SK-N-SH (cell line): ENCODE results near the gene FGD4. TPM values are rescaled to one million over a fixed set of nuclear protein-coding genes. Genes with fewer than 3 reads are reported as not detected.

Experiments used
- CTCF ChIA-PET: fragments of 300-600, 350-600 bp; formaldehyde crosslinking; extraction: SDS; loops from one replicate; lab custom pipeline; 2021; lab: Yijun Ruan, JAX
- POLR2A ChIA-PET: fragments of 350-600 bp; sonication (Branson Sonifier 250); formaldehyde crosslinking; extraction: SDS; loops from one replicate; lab custom pipeline; 2020; ENCODE audit warnings: antibody characterized with exemption, inconsistent platforms; lab: Yijun Ruan, JAX
- DNase-seq: peaks from one replicate; pipeline ENCODE4 v3.0.0; 2012
- H2AFZ ChIP-seq: fragments of 200-600 bp; sonication (generic); 2 replicates; pipeline ENCODE4 v1.8.1; 2016; ENCODE audit warnings: antibody characterized with exemption, mild to moderate bottlenecking, low read depth
- H3F3A ChIP-seq: fragments of 200-600 bp; sonication (generic); replicated peaks from 2 replicates; pipeline ENCODE3; 2016; ENCODE audit warnings: antibody characterized with exemption, mild to moderate bottlenecking; ENCODE audit not compliant: insufficient read depth
- H3K27ac ChIP-seq, 2 experiments: fragments of 200-500 bp in 1 of 2; fragments of 200-600 bp in 1 of 2; sonication (Bioruptor generic) in 1 of 2; sonication (generic), shearing (Covaris generic) in 1 of 2; 2 replicates each; pipeline versions ENCODE4 v1.5.1 to v1.6.1; 2014 to 2016; ENCODE audit warnings: low read depth in 2 of 2, inconsistent platforms in 1 of 2, low read length in 1 of 2, mild to moderate bottlenecking in 1 of 2, mixed read lengths in 1 of 2
- H3K27me3 ChIP-seq: fragments of 200-600 bp; sonication (generic), shearing (Covaris generic); 2 replicates; pipeline ENCODE4 v1.6.1; 2016; ENCODE audit warnings: mixed run types; ENCODE audit not compliant: insufficient read depth
- H3K36me3 ChIP-seq, 2 experiments: fragments of 200-500 bp in 1 of 2; fragments of 200-600 bp in 1 of 2; sonication (Bioruptor generic) in 1 of 2; sonication (generic) in 1 of 2; replicated peaks in 1 of 2; 2 replicates each; pipeline versions ENCODE3 to v1.5.1; 2014 to 2016; ENCODE audit warnings: low read length in 1 of 2, mild to moderate bottlenecking in 1 of 2; ENCODE audit not compliant: insufficient read depth in 2 of 2, control insufficient read depth in 1 of 2
- H3K4me1 ChIP-seq, 2 experiments: fragments of 200-500 bp in 1 of 2; fragments of 200-600 bp in 1 of 2; sonication (Bioruptor generic) in 1 of 2; sonication (generic), shearing (Covaris generic) in 1 of 2; 2 replicates each; pipeline versions ENCODE4 v1.5.1 to v1.6.1; 2014 to 2016; ENCODE audit warnings: low read depth in 1 of 2, low read length in 1 of 2, mixed run types in 1 of 2; ENCODE audit not compliant: insufficient read depth in 2 of 2, control insufficient read depth in 1 of 2
- H3K4me2 ChIP-seq: fragments of 200-600 bp; sonication (generic), shearing (Covaris generic); 2 replicates; pipeline ENCODE4 v1.6.1; 2017; ENCODE audit warnings: mixed run types
- H3K4me3 ChIP-seq, 2 experiments: fragments of 200-500 bp in 1 of 2; fragments of 200-600 bp in 1 of 2; sonication (Bioruptor generic) in 1 of 2; sonication (generic), shearing (Covaris generic) in 1 of 2; 2 replicates each; pipeline versions ENCODE4 v1.5.1 to v1.8.1; 2014 to 2016; ENCODE audit warnings: low read depth in 2 of 2, inconsistent platforms in 1 of 2, low read length in 1 of 2, mild to moderate bottlenecking in 1 of 2, mixed read lengths in 1 of 2, moderate library complexity in 1 of 2
- H3K79me2 ChIP-seq: fragments of 200-600 bp; sonication (generic); 2 replicates; pipeline ENCODE4 v1.8.1; 2017; ENCODE audit warnings: mild to moderate bottlenecking; ENCODE audit not compliant: insufficient read depth
- H3K9ac ChIP-seq: fragments of 200-600 bp; sonication (generic); 2 replicates; pipeline ENCODE4 v1.6.1; 2017; ENCODE audit warnings: mixed run types
- H3K9me2 ChIP-seq: fragments of 200-600 bp; sonication (generic); 2 replicates; pipeline ENCODE4 v1.6.1; 2017; ENCODE audit warnings: mixed run types
- H3K9me3 ChIP-seq: fragments of 200-600 bp; sonication (generic); 2 replicates; pipeline ENCODE4 v1.6.1; 2017; ENCODE audit warnings: mixed run types, mild to moderate bottlenecking, moderate library complexity
- H4K20me1 ChIP-seq: fragments of 200-600 bp; sonication (generic); 2 replicates; pipeline ENCODE4 v1.6.1; 2017; ENCODE audit warnings: mild to moderate bottlenecking, mixed run types; ENCODE audit not compliant: insufficient read depth
- ELF1 ChIP-seq: IDR thresholded peaks from 2 replicates; pipeline ENCODE4 v1.4.0; 2012
- EP300 ChIP-seq, 2 experiments: IDR thresholded peaks; 2 replicates each; pipeline versions ENCODE4 v1.4.0 to v1.6.1; 2012; ENCODE audit warnings: borderline replicate concordance in 1 of 2, low read depth in 1 of 2, low read length in 1 of 2
- EZH2phosphoT487 ChIP-seq: fragments of 200-600 bp; sonication (generic); IDR thresholded peaks from 2 replicates; pipeline ENCODE4 v1.6.1; 2017; ENCODE audit warnings: low read depth, mixed run types, mild to moderate bottlenecking, antibody characterized with exemption, moderate library complexity, borderline replicate concordance
- FOSL2 ChIP-seq: IDR thresholded peaks from 2 replicates; pipeline ENCODE4 v1.4.0; 2012; ENCODE audit warnings: low read depth, mild to moderate bottlenecking, moderate library complexity, borderline replicate concordance
- FOXJ3 ChIP-seq: sonication (generic); formaldehyde crosslinking; IDR thresholded peaks from 2 replicates; pipeline ENCODE4 v1.5.1; 2020; ENCODE audit warnings: mild to moderate bottlenecking, missing genetic modification reagents
- FOXM1 ChIP-seq: IDR thresholded peaks from 2 replicates; pipeline ENCODE4 v1.4.0; 2012; ENCODE audit warnings: low read depth, mild to moderate bottlenecking
- GATA2 ChIP-seq: sonication (generic); formaldehyde crosslinking; IDR thresholded peaks from 2 replicates; pipeline ENCODE4 v1.5.0; 2020; ENCODE audit warnings: mild to moderate bottlenecking, missing genetic modification reagents
- JUND ChIP-seq: IDR thresholded peaks from 2 replicates; pipeline ENCODE4 v1.4.0; 2012
- MEF2A ChIP-seq: IDR thresholded peaks from 2 replicates; pipeline ENCODE4 v1.4.0; 2012; ENCODE audit warnings: low read depth, borderline replicate concordance
- MXI1 ChIP-seq: IDR thresholded peaks from 2 replicates; pipeline ENCODE4 v1.6.1; 2012; ENCODE audit warnings: mild to moderate bottlenecking, low read depth, low read length, improper control_type of control experiment
- NFIC ChIP-seq: IDR thresholded peaks from 2 replicates; pipeline ENCODE4 v1.4.0; 2012; ENCODE audit warnings: borderline replicate concordance
- NRF1 ChIP-seq: IDR thresholded peaks from 2 replicates; pipeline ENCODE4 v1.6.1; 2012; ENCODE audit warnings: low read depth, mild to moderate bottlenecking, low read length
- POLR2AphosphoS5 ChIP-seq: IDR thresholded peaks from 2 replicates; pipeline ENCODE4 v1.6.1; 2012; ENCODE audit warnings: low read depth, low read length
- RAD21 ChIP-seq: IDR thresholded peaks from 2 replicates; pipeline ENCODE4 v1.6.1; 2012; ENCODE audit warnings: mild to moderate bottlenecking, low read length
- RFX5 ChIP-seq: IDR thresholded peaks from 2 replicates; pipeline ENCODE4 v1.6.1; 2012; ENCODE audit warnings: mild to moderate bottlenecking, improper control_type of control experiment, low read length
- RXRA ChIP-seq: IDR thresholded peaks from 2 replicates; pipeline ENCODE4 v1.4.0; 2012; ENCODE audit warnings: low read depth, mild to moderate bottlenecking, borderline replicate concordance
- SMC3 ChIP-seq: IDR thresholded peaks from 2 replicates; pipeline ENCODE4 v1.6.1; 2012; ENCODE audit warnings: low read depth, low read length, improper control_type of control experiment
- TAF1 ChIP-seq: IDR thresholded peaks from 2 replicates; pipeline ENCODE4 v1.6.1; 2012; ENCODE audit warnings: low read depth, mild to moderate bottlenecking, low read length, moderate library complexity, borderline replicate concordance
- TCF12 ChIP-seq: IDR thresholded peaks from 2 replicates; pipeline ENCODE4 v1.4.0; 2012
- TEAD4 ChIP-seq: IDR thresholded peaks from 2 replicates; pipeline ENCODE4 v1.4.0; 2012; ENCODE audit warnings: mild to moderate bottlenecking, borderline replicate concordance; ENCODE audit not compliant: insufficient read depth
- YY1 ChIP-seq: IDR thresholded peaks from 2 replicates; pipeline ENCODE4 v1.4.0; 2012; ENCODE audit warnings: low read depth, mild to moderate bottlenecking
- WGBS: methylation state at CpG from one replicate; pipeline ENCODE4 v1.1.6; 2017; ENCODE audit warnings: low lambda C conversion rate; 5-methylcytosine and 5-hydroxymethylcytosine counted together
- polyA plus RNA-seq, 3 experiments: library from polyadenylated mRNA; depleted of rRNA; stranded (reverse); fragments of >200 nt; gene quantifications; 2 replicates each; pipeline ENCODE4 v1.2.3, GENCODE V29; 2012
- TF ChIP-seq, protein P1 (sequence below): IDR thresholded peaks from 2 replicates; pipeline ENCODE4 v1.4.0; 2012; ENCODE audit warnings: low read depth, borderline replicate concordance
- TF ChIP-seq, protein P2 (sequence below): fragments of 150-350 bp; IDR thresholded peaks from 2 replicates; pipeline ENCODE4 v1.6.1; 2017; ENCODE audit warnings: antibody characterized with exemption, low read length, low read depth, borderline replicate concordance
- TF ChIP-seq, protein P3 (sequence below): fragments of 200-600 bp; sonication (generic); IDR thresholded peaks from 2 replicates; pipeline ENCODE4 v1.6.1; 2017; ENCODE audit warnings: antibody characterized with exemption, mild to moderate bottlenecking, moderate library complexity
- TF ChIP-seq, protein P4 (sequence below): fragments of 150-350 bp; IDR thresholded peaks from 2 replicates; pipeline ENCODE4 v1.6.1; 2016; ENCODE audit warnings: mild to moderate bottlenecking, low read depth, low read length

FGD4 gene
- polyA plus RNA-seq, 1 of the 3 experiments (the other 2 are of a cell fraction) = 0.26 TPM

DNA sequence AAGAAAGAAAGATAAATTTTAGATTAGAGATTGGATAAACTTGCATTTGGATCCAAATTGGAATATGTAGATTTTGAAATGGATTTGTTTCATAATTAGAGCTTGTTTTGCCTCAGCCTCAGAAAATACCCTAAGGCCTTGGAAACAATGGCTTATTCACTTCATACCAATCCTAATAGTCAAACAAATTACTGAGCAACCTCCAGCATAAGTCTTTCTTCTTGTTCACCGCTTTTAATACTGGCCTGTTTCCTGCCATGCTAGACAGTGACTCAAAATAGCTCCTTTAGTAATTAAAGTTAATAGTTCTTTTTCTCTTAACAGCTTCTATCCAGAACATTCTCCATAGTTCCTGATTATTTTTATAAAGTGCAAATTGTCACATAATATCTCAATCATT lies 168.9 kb downstream of the FGD4 start:
- Histone ChIP-seq H3F3A (peaks cover 10% of the 10 kb centered on the region), H4K20me1 (no peaks in the 10 kb centered on the region), H2AFZ (peak overlapping the region; percentile 62; the same call in 1 of the 2 replicates), H3K27me3 (no peaks in the 10 kb centered on the region), H3K4me3 (no peak overlapping the region), H3K9ac (peak overlapping the region; percentile 39), H3K4me2 (peak overlapping the region; percentile 57), H3K9me3 (no peaks in the 10 kb centered on the region), H3K27ac (peak overlapping the region; percentile 8 to 85; a peak in 3 of 4 replicates), H3K79me2 (0 out of 2 replicates have a peak, but pooled peaks cover 6% of the 10 kb centered on the region), H3K9me2 (no peaks in the 10 kb centered on the region), H3K4me1 (peaks cover 9 to 30% of the 10 kb centered on the region in 2 experiments), H3K36me3 (no peaks in the 10 kb centered on the region)
- POLR2A ChIA-PET = no interaction called here
- 19% methylated on average over 1 of the region's 1 CpG for WGBS
- CTCF ChIA-PET = interaction anchor here (0.7 to 0.9 kb wide), 2 partner anchors 33 to 798 kb away, joined by 3 read pairs; no protein-coding TSS in a partner anchor
- DNase-seq = no peak
- TF ChIP-seq YY1 (no peak), TEAD4 (no peak), SMC3 (no peak), RAD21 (no peak), TCF12 (peak; percentile 27; the same call in 1 of the 2 replicates), RFX5 (no peak), TAF1 (no peak), EZH2phosphoT487 (no peak), EP300 (IDR thresholded peaks at IDR 0.05; ENCODE audit: borderline replicate concordance in 1 of 2, low read depth in 1 of 2, low read length in 1 of 2) (0 out of 4 replicates have a peak, but pooled peaks of 1 of the 2 experiments have one; percentile 25), ELF1 (no peak), GATA2 (CRISPR knock-in tag) (no peak), FOXJ3 (CRISPR knock-in tag) (no peak), POLR2AphosphoS5 (no peak; the same call in 1 of the 2 replicates), FOXM1 (no peak), NFIC (0 out of 2 replicates have a peak, but pooled peaks have one; percentile 7), MXI1 (no peak), JUND (peak; percentile 65), MEF2A (no peak), RXRA (no peak), NRF1 (no peak), FOSL2 (peak; percentile 76)
- TF ChIP-seq, protein P1, sequence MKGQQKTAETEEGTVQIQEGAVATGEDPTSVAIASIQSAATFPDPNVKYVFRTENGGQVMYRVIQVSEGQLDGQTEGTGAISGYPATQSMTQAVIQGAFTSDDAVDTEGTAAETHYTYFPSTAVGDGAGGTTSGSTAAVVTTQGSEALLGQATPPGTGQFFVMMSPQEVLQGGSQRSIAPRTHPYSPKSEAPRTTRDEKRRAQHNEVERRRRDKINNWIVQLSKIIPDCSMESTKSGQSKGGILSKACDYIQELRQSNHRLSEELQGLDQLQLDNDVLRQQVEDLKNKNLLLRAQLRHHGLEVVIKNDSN = no peak
- TF ChIP-seq, protein P2, sequence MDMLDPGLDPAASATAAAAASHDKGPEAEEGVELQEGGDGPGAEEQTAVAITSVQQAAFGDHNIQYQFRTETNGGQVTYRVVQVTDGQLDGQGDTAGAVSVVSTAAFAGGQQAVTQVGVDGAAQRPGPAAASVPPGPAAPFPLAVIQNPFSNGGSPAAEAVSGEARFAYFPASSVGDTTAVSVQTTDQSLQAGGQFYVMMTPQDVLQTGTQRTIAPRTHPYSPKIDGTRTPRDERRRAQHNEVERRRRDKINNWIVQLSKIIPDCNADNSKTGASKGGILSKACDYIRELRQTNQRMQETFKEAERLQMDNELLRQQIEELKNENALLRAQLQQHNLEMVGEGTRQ = no peak
- TF ChIP-seq, protein P3, sequence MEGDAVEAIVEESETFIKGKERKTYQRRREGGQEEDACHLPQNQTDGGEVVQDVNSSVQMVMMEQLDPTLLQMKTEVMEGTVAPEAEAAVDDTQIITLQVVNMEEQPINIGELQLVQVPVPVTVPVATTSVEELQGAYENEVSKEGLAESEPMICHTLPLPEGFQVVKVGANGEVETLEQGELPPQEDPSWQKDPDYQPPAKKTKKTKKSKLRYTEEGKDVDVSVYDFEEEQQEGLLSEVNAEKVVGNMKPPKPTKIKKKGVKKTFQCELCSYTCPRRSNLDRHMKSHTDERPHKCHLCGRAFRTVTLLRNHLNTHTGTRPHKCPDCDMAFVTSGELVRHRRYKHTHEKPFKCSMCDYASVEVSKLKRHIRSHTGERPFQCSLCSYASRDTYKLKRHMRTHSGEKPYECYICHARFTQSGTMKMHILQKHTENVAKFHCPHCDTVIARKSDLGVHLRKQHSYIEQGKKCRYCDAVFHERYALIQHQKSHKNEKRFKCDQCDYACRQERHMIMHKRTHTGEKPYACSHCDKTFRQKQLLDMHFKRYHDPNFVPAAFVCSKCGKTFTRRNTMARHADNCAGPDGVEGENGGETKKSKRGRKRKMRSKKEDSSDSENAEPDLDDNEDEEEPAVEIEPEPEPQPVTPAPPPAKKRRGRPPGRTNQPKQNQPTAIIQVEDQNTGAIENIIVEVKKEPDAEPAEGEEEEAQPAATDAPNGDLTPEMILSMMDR = no peak
- TF ChIP-seq, protein P4, sequence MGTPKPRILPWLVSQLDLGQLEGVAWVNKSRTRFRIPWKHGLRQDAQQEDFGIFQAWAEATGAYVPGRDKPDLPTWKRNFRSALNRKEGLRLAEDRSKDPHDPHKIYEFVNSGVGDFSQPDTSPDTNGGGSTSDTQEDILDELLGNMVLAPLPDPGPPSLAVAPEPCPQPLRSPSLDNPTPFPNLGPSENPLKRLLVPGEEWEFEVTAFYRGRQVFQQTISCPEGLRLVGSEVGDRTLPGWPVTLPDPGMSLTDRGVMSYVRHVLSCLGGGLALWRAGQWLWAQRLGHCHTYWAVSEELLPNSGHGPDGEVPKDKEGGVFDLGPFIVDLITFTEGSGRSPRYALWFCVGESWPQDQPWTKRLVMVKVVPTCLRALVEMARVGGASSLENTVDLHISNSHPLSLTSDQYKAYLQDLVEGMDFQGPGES = no peak
